Erythroblast (primary cell): ENCODE data around the gene AFF3.

ENCODE experiments used
- GATA1 ChIP-seq: IDR thresholded peaks from 2 replicates; pipeline ENCODE4 v1.6.1; 2011; ENCODE audit warnings: low read depth, mild to moderate bottlenecking, control low read depth, low read length, moderate library complexity
- POLR2A ChIP-seq: IDR thresholded peaks from 2 replicates; pipeline ENCODE4 v1.6.1; 2011; ENCODE audit warnings: mild to moderate bottlenecking, low read length

DNA sequence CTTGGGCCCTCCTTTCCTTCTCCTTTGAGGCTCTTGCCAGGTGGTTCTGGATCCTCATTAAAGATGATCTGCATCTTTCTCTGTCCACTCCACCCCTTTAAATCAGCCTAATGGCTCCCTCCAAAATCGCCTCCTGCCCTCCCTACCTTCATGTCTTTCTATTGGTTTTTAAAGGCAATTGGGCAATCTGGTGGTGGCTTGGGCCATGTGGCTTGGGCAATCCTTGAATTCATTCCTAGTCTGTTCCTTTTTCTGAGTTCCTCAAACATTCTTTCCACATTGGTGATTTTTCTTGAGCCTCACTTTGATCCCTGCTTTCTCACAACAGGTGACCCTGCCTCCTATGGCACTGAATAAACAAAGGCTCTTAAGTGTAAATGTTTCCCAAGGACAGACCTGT is 386.3 kb downstream of the AFF3 start:
- TF ChIP-seq GATA1 (no peak), POLR2A (no peak)
